Epithelial cell of esophagus (primary cell): ENCODE data around the gene CHFR.
"Not testable (repeated sequence)": the region's sequence is repeated elsewhere in the genome, so short reads cannot be mapped to it uniquely, and the experiment has no call there.

Experiments
- DNase-seq: peaks from one replicate; pipeline ENCODE4 v3.0.0; 2010; ENCODE audit warnings: low read depth
- H3K4me3 ChIP-seq: 2 replicates; pipeline ENCODE4 v1.5.1; 2011; ENCODE audit warnings: mild to moderate bottlenecking, low read length, control low read depth
- TF ChIP-seq, protein P1 (sequence below): IDR thresholded peaks from 2 replicates; pipeline ENCODE4 v1.5.1; 2011; ENCODE audit warnings: low read depth, mild to moderate bottlenecking, low read length, control low read depth, inconsistent platforms; ENCODE audit not compliant: insufficient read depth; ENCODE audit errors: missing control alignments

The CHFR gene

DNA sequence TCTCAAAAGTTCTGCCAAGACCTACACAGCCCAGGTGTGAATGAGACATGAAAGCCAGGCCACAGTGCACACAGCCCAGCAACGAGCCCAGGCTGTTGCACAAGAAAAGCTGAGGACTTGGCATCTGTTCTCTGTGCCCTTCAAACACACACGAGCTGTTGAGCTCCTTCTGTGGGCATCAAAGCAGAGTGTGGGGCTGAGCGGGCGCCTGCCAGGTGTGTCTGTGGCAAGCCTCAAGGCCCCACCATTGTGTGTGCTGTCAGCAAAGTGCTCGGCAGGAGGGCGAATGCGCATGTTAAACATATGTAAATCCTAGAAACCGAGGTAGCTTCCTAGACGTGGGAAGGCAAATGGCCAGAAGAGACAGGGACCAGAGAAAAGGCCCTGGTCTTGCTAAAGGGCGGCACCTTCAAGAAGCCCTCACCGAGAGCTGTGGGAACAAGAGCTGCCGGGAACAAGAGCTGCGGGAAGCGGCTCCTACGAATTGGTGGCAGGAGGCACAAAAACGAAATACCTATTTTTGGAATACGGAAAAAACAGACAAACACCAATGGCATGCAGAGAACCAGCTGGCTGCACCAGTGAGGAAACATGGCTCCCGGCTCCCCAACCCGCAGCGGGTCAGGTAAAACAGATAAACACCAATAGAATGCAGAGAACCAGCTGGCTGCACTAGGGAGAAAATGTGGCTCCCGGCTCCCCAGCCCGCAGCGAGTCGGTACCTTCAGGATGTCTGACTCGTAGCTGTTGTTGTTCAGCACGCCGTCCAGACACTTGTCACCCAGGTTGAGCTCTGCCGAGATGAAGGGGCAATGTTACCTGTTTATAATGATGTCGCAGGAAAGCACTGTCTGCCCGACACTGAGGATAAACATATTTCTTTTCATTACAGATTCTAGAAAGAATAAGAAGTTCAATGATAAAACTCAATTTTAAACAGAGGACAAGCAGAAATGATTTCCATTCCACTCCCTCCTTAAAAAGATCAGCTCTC, 39.7 kb downstream of the CHFR start:
- H3K4me3 ChIP-seq: no peak overlapping the region
- no peak for DNase-seq
- TF ChIP-seq, protein P1, sequence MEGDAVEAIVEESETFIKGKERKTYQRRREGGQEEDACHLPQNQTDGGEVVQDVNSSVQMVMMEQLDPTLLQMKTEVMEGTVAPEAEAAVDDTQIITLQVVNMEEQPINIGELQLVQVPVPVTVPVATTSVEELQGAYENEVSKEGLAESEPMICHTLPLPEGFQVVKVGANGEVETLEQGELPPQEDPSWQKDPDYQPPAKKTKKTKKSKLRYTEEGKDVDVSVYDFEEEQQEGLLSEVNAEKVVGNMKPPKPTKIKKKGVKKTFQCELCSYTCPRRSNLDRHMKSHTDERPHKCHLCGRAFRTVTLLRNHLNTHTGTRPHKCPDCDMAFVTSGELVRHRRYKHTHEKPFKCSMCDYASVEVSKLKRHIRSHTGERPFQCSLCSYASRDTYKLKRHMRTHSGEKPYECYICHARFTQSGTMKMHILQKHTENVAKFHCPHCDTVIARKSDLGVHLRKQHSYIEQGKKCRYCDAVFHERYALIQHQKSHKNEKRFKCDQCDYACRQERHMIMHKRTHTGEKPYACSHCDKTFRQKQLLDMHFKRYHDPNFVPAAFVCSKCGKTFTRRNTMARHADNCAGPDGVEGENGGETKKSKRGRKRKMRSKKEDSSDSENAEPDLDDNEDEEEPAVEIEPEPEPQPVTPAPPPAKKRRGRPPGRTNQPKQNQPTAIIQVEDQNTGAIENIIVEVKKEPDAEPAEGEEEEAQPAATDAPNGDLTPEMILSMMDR: no peak

GRCh38 chr12:132844681-132845080, 42.7 kb downstream of the CHFR start:
- not testable (repeated sequence) for DNase-seq, H3K4me3 ChIP-seq

DNA sequence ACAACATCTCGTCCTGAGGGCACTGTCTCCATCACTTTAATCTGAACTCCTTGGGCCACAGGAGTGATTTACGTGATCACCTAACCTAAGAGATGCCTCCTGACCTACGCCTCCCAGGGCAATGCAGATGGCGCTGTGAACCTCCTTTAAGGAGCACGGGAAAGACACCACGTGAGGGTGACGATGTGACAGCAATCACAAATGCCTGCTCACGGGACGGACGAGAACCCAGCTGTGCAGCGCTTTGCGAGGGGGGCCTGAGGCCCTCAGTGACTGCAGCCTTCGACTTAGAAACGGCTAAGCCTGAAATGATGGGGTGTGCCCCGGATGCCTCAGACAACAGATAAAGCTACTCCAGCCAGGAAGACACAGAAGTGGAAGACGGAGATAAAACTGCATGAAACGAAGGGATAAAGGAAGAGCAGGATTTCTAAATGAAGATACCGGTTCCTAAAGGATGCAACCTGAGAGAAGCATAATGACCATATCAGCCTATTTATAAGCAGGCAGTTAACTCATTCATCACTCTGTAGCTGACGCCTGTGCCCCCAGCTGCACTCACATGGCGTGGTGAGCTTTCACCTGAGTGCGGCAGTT, 44.9 kb downstream of the CHFR start:
- TF ChIP-seq, protein P1: no peak
- DNase-seq: no peak
- H3K4me3 ChIP-seq: no peak overlapping the region

GRCh38 chr12:132841151-132841550, 46.3 kb downstream of the CHFR start:
- TF ChIP-seq, protein P1: no peak
- no peak overlapping the region for H3K4me3 ChIP-seq
- DNase-seq: no peak

DNA sequence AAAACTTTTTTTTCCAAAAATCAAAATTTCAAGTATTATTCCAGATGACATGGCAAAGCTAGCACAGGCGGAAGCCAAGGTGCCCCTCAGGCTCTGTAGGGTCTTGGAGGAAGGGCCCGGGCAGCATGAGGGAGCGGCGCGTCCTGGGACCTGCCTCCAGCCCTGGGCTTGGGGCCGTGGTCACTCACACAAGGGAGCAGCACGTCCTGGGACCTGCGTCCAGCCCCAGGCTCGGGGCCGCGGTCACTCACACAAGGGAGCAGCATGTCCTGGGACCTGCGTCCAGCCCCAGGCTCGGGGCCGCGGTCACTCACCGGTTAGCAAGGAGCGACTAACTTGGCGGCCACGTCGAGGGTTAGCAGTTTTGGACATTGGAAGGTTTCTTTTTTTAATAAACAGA, 46.9 kb downstream of the CHFR start:
- DNase-seq: no peak
- no peak overlapping the region for H3K4me3 ChIP-seq
- TF ChIP-seq, protein P1: no peak

DNA sequence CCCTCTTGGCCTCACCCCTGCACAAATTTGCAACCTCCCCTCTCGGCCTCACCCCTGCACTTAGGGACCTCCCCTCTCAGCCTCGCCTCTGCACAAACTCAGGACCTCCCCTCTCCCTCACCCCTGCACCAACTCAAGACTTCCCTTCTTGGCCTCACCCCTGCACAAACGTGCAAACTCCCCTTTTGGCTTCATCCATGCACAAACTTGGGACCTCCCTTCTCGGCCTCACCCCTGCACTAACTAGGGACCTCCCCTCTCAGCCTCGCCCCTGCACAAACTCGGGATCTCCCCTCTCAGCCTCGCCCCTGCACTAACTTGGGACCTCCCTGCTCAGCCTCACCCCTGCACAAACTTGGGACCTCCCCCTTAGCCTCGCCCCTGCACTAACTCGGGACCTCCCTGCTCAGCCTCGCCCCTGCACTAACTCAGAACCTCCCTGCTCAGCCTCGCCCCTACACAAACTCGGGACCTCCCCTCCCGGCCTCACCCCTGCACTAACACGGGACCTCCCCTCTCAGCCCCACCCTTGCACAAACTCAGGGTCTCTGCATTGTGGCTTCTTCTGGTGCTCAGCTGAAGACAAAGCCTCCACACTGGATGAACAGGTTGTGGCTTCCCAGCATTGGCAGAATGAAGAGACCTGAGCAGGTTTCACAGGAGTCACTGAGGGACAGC, 47.7 kb downstream of the CHFR start:
- H3K4me3 ChIP-seq: no peak overlapping the region
- TF ChIP-seq, protein P1: no peak
- no peak for DNase-seq

- DNase-seq: no peak
- H3K4me3 ChIP-seq: no peak overlapping the region
- TF ChIP-seq, protein P1: no peak
These were observed 48.9 kb downstream of the CHFR start for GRCh38 chr12:132838410-132839080.
